Nephron progenitor cell (in vitro differentiated cells): Measurements from ENCODE around the gene CD44.

Experiments
- DNase-seq: peaks from one replicate; pipeline ENCODE4 v3.0.0; 2021
- H3K27ac Mint-ChIP-seq: 2 replicates; pipeline ENCODE4 v1.8.0; 2021; ENCODE audit warnings: mild to moderate bottlenecking, moderate library complexity, mixed read lengths
- H3K27me3 Mint-ChIP-seq: 2 replicates; pipeline ENCODE4 v1.8.0; 2021; ENCODE audit warnings: mild to moderate bottlenecking, low read depth, mixed read lengths; ENCODE audit not compliant: poor library complexity
- H3K36me3 Mint-ChIP-seq: 2 replicates; pipeline ENCODE4 v1.8.0; 2021; ENCODE audit warnings: low read depth, mixed read lengths
- H3K4me1 Mint-ChIP-seq: 2 replicates; pipeline ENCODE4 v1.8.0; 2021; ENCODE audit warnings: mixed read lengths
- H3K4me3 Mint-ChIP-seq: 2 replicates; pipeline ENCODE4 v1.8.0; 2021; ENCODE audit warnings: mild to moderate bottlenecking, moderate library complexity, mixed read lengths
- H3K9me3 Mint-ChIP-seq: 2 replicates; pipeline ENCODE4 v1.8.0; 2021; ENCODE audit warnings: mild to moderate bottlenecking, moderate library complexity, mixed read lengths
- CTCF ChIP-seq: fragments of 200-600 bp; sonication (generic); IDR thresholded peaks from 2 replicates; pipeline ENCODE4 v1.5.0; 2021; ENCODE audit warnings: antibody characterized with exemption

Gene CD44

GRCh38 chr11:35121326-35121865, 17.6 kb upstream of the CD44 start:
- TF ChIP-seq CTCF, result no peak
- DNase-seq, result no peak
- Mint-ChIP-seq H3K36me3 (no peaks in the 10 kb centered on the region), H3K4me1 (no peaks in the 10 kb centered on the region), H3K27me3 (peaks cover 18% of the 10 kb centered on the region), H3K4me3 (no peak overlapping the region), H3K27ac (no peak overlapping the region), H3K9me3 (no peaks in the 10 kb centered on the region)

DNA sequence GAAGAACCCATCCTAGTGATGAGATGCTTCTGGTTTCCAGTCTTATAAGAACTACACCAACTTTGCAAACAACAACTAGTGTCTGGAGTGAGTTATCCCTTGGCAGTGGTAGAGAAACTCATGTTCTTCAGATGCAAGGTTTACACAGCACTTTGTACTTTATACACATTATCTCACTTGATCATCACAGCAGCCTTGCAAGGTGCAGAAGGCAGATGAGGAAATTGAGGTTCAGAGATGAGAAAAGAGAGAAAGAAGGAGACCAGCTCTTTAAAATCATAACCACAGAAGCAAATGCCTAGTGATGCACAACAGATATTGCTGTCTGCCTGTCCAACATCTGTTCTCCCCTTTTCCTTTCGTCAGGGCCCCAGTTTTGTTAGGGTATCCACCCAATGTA, 16.7 kb upstream of the CD44 start:
- no peak for TF ChIP-seq CTCF
- Mint-ChIP-seq H3K36me3 (no peaks in the 10 kb centered on the region), H3K27me3 (peaks cover 18% of the 10 kb centered on the region), H3K27ac (no peak overlapping the region), H3K4me3 (no peak overlapping the region), H3K4me1 (no peaks in the 10 kb centered on the region), H3K9me3 (no peaks in the 10 kb centered on the region)
- DNase-seq, result no peak

DNA sequence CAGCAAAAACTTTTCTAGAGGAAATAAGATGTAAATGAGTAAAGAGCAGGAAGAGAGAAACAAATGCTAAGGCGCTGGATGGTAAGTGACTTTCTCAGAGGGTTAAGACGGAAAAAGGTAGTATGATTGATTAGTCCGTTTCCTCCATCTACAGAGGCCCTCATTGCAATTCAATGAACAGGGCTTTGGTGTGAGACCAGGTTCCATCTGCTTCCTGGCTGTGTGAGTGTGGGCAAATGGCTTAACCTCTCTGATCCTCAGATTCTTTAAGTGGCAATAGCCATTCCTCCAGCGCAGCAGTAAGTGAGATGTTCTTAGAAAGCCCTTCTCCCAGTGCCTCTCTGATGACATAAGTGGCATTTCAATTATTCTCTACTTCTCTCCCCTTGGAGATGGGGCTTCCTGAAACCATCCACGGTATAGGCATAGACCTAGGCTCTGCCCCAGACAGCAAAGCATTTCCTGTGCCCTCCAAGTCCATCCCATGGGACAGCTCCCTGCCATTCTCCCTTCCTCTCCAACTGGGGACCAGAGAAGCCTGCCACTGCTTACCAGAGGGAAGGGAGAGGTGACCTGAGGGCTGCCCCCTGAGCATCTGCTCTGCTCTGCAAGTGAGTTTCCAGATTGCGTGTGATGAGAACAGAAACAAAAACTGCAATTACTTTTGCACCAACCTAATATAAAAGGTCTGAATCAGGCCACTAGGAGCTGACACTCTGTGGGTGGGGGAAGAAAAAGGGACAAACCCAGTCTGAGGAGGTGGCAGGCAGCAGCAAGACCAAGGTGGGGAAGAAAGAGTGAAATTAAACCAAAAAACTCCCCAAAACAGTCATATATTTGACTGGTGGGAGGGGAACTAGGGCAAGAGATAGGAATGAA, 12.7 kb upstream of the CD44 start:
- Mint-ChIP-seq H3K27me3 (peaks cover 11% of the 10 kb centered on the region), H3K9me3 (no peaks in the 10 kb centered on the region), H3K36me3 (no peaks in the 10 kb centered on the region), H3K4me3 (no peak overlapping the region), H3K4me1 (no peaks in the 10 kb centered on the region), H3K27ac (peak overlapping the region; percentile 76)
- no peak for TF ChIP-seq CTCF
- no peak for DNase-seq

DNA sequence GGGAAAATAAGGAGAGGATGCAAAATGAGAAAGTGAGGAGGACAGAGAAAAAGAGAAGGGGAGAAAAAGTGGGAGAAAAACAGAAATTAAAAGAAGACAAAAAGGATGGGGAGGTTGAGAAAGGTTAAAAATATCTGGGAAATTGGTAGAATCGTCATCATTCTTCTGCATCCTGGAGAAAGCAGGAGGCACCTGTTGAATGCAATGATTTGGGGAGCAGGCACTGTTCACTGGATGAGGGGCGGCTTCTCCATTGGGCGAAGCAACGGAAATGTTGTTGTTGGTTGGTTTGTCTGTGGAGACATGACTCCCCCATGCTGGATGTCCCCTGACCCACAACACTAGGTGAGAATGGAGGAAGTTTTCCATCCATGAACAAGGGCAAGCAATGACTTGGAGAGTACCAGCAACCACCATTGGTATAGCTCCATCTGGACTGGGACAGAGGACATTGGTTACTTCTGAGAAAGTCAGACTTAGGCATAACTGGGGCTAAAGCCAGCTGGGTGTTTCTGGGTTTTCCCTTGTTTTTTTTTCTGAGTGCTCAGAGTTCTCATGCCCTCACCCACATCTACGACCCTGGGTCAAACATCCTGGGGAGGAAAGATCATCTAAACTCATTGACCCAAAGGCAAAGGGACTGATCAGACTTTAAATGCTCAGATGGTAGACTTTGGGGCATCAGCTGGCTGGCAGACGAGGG, 11.9 kb upstream of the CD44 start:
- Mint-ChIP-seq H3K27ac (peak overlapping the region; percentile 76), H3K36me3 (no peaks in the 10 kb centered on the region), H3K4me1 (no peaks in the 10 kb centered on the region), H3K27me3 (peaks cover 7% of the 10 kb centered on the region), H3K9me3 (no peaks in the 10 kb centered on the region), H3K4me3 (no peak overlapping the region)
- no peak for DNase-seq
- no peak for TF ChIP-seq CTCF

- no peak overlapping the region for H3K27ac Mint-ChIP-seq
These were observed 11.4 kb upstream of the CD44 start for GRCh38 chr11:35127619-35128018.

More at GRCh38 chr11:35127619-35128018, 11.4 kb upstream of the CD44 start:
- Mint-ChIP-seq H3K4me3 (no peak overlapping the region), H3K27me3 (peaks cover 7% of the 10 kb centered on the region), H3K4me1 (no peaks in the 10 kb centered on the region), H3K36me3 (no peaks in the 10 kb centered on the region), H3K9me3 (no peaks in the 10 kb centered on the region)
- DNase-seq, result no peak
- TF ChIP-seq CTCF, result no peak
